Measurements from ENCODE around the gene RAB11FIP4. TPM values are rescaled to one million over a fixed set of nuclear protein-coding genes. Genes with fewer than 3 reads are reported as not detected.

RAB11FIP4 gene
- total and polyA plus RNA-seq, 2 of the 13 experiments (the other 11 are each of a cell fraction or from before 2014, with no cell fraction given): 28.0 to 89.3 TPM

DNA sequence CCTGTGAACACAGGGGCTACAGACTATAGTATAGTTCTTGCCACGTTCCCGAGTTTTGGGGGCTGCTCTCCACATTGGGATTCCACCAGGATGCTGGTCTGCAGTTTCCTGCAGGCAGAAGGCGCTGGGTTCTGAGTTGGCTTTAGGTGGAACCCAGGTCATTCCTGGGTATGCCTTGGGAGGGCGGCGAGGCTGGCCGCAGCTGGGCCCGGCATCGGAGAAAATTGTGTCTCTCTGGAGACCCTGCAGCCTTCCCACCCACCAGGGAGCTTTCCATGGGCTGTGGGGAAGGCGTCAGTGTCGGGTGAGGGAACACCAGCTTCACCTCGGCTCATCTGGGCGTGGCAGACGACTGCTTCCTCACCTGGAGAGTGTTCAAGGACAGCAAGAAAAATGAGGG is 183.6 kb downstream of the RAB11FIP4 start:
- no peak for FAIRE-seq
- TF ChIP-seq ZNF7 (CRISPR knock-in tag; IDR thresholded peaks at IDR 0.05): no peak
- TF ChIP-seq ZNF234 (CRISPR knock-in tag; conservative IDR thresholded peaks at IDR 0.05): no peak
- TF ChIP-seq, protein P1, sequence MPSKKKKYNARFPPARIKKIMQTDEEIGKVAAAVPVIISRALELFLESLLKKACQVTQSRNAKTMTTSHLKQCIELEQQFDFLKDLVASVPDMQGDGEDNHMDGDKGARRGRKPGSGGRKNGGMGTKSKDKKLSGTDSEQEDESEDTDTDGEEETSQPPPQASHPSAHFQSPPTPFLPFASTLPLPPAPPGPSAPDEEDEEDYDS (CRISPR knock-in tag; IDR thresholded peaks at IDR 0.05): no peak
- TF ChIP-seq SUZ12 (IDR thresholded peaks at IDR 0.05; ENCODE audit: low read depth, low read length): no peak
- no peak for TF ChIP-seq YEATS2 (CRISPR knock-in tag; IDR thresholded peaks at IDR 0.05; ENCODE audit: borderline replicate concordance)
- TF ChIP-seq MEIS1 (CRISPR knock-in tag; IDR thresholded peaks at IDR 0.05; ENCODE audit: borderline replicate concordance): no peak
- no peak for TF ChIP-seq MTF2 (CRISPR knock-in tag; IDR thresholded peaks at IDR 0.05; ENCODE audit: borderline replicate concordance)
- TF ChIP-seq ZNF768 (CRISPR knock-in tag; IDR thresholded peaks at IDR 0.05): no peak
- TF ChIP-seq ZNF329 (CRISPR knock-in tag; IDR thresholded peaks at IDR 0.05; ENCODE audit: low read depth): no peak
- no peak overlapping the region for H3K4me2 ChIP-seq (ENCODE audit: low read depth, low read length)
- H4K20me1 ChIP-seq (ENCODE audit: insufficient read depth, low read length): no peaks in the 10 kb centered on the region
- no peaks in the 10 kb centered on the region for H3K9me3 ChIP-seq (ENCODE audit: low read length)
- peaks cover 7 to 30% of the 10 kb centered on the region in 2 experiments; a peak in 4 of 5 replicates for H3K27me3 ChIP-seq (ENCODE audit: control insufficient read depth in 1 of 2, insufficient read depth in 2 of 2, low read length in 2 of 2)
- in situ Hi-C loops (cut with HindIII; ENCODE audit: extremely low pct_ligation_motif_present, low pct_unique_long_range_greater_than_20kb) (no loop called here), intact Hi-C loops (cut with micrococcal nuclease; ENCODE audit: unreplicated experiment) (no loop called here)
- no peak overlapping the region for H2AFZ ChIP-seq (ENCODE audit: low read length)
- no peaks in the 10 kb centered on the region for H3K36me3 ChIP-seq (replicated peaks in 1 of 2; ENCODE audit: control insufficient read depth in 1 of 2, insufficient read depth in 2 of 2, low read length in 2 of 2)
- H3K4me3 ChIP-seq (replicated peaks in 1 of 3; ENCODE audit: insufficient read depth in 1 of 3, low read depth in 2 of 3, low read length in 3 of 3): no peak overlapping the region
- no peaks in the 10 kb centered on the region for H3K79me2 ChIP-seq (ENCODE audit: insufficient read depth, low read length)
- 19% methylated on average over 3 of the region's 13 CpGs for WGBS (ENCODE audit: low lambda C conversion rate)
- no peak for ATAC-seq
- DNase-seq (ENCODE audit: low spot score): no peak
- CTCF ChIA-PET (ENCODE audit: low intra/inter-chr PET ratio, low total read pairs): no interaction called here
- no peak overlapping the region for H3K9ac ChIP-seq (ENCODE audit: insufficient read depth, low read depth, low read length)
- no peaks in the 10 kb centered on the region for H3K4me1 ChIP-seq (ENCODE audit: insufficient read depth, low read length)
- POLR2A ChIA-PET: no interaction called here
- H3K27ac ChIP-seq (ENCODE audit: extremely low read length, insufficient read depth, low read length): no peak overlapping the region
- BruUV-seq (replicated peaks): no TSS peak

DNA sequence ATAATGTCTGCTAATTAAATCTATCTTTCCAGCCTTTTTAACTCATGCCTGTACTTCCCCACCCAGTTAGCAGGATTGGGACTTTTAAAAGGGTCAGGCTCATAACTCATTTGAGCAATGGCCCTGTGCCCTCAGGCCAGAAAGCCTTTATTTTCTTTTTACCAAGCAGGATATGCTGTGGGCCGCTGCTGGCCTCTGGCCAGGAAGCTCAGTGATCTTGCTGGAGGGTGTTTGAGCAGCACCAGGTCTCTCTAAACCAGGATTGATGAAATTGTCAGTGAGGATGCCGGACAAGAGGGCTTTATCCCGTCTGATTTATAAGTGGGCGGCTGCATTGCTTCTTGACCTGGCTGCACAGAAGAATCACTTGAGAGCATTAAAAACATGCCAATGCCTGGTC is 187.8 kb downstream of the RAB11FIP4 start:
- no peak overlapping the region for H3K4me2 ChIP-seq (ENCODE audit: low read depth, low read length)
- in situ Hi-C loops (cut with HindIII; ENCODE audit: extremely low pct_ligation_motif_present, low pct_unique_long_range_greater_than_20kb): no loop called here
- no peaks in the 10 kb centered on the region for H3K79me2 ChIP-seq (ENCODE audit: insufficient read depth, low read length)
- no TSS peak for BruUV-seq (replicated peaks)
- peaks cover 4 to 35% of the 10 kb centered on the region in 2 experiments; a peak in 4 of 5 replicates for H3K27me3 ChIP-seq (ENCODE audit: control insufficient read depth in 1 of 2, insufficient read depth in 2 of 2, low read length in 2 of 2)
- CTCF ChIA-PET (ENCODE audit: low intra/inter-chr PET ratio, low total read pairs): no interaction called here
- no peaks in the 10 kb centered on the region for H4K20me1 ChIP-seq (ENCODE audit: insufficient read depth, low read length)
- no peak overlapping the region for H3K9ac ChIP-seq (ENCODE audit: insufficient read depth, low read depth, low read length)
- no peak for FAIRE-seq
- DNase-seq (ENCODE audit: low spot score): no peak
- H3K9me3 ChIP-seq (ENCODE audit: low read length): no peaks in the 10 kb centered on the region
- no peak overlapping the region for H2AFZ ChIP-seq (ENCODE audit: low read length)
- H3K27ac ChIP-seq (ENCODE audit: extremely low read length, insufficient read depth, low read length): no peak overlapping the region
- 35% methylated on average over 4 of the region's 4 CpGs for WGBS (ENCODE audit: low lambda C conversion rate)
- no peaks in the 10 kb centered on the region for H3K4me1 ChIP-seq (ENCODE audit: insufficient read depth, low read length)
- POLR2A ChIA-PET: no interaction called here
- intact Hi-C loops (cut with micrococcal nuclease; ENCODE audit: unreplicated experiment): no loop called here
- no peaks in the 10 kb centered on the region for H3K36me3 ChIP-seq (replicated peaks in 1 of 2; ENCODE audit: control insufficient read depth in 1 of 2, insufficient read depth in 2 of 2, low read length in 2 of 2)
- no peak for ATAC-seq
- no peak overlapping the region for H3K4me3 ChIP-seq (replicated peaks in 1 of 3; ENCODE audit: insufficient read depth in 1 of 3, low read depth in 2 of 3, low read length in 3 of 3)
- no peak for TF ChIP-seq ZNF598 (CRISPR knock-in tag; IDR thresholded peaks at IDR 0.05; ENCODE audit: borderline replicate concordance)
- no peak for TF ChIP-seq ZNF432 (CRISPR knock-in tag; IDR thresholded peaks at IDR 0.05; ENCODE audit: borderline replicate concordance)
- TF ChIP-seq NFRKB (IDR thresholded peaks at IDR 0.05): no peak
- TF ChIP-seq ZFP37 (CRISPR knock-in tag; IDR thresholded peaks at IDR 0.05; ENCODE audit: borderline replicate concordance): no peak
- no peak for TF ChIP-seq SKI (IDR thresholded peaks at IDR 0.05; ENCODE audit: partially characterized antibody)
- TF ChIP-seq PAX8 (CRISPR knock-in tag; IDR thresholded peaks at IDR 0.05; ENCODE audit: borderline replicate concordance): no peak
- no peak for TF ChIP-seq NPAS2 (CRISPR knock-in tag; IDR thresholded peaks at IDR 0.05; ENCODE audit: borderline replicate concordance)
- no peak for TF ChIP-seq ARID2 (CRISPR knock-in tag; IDR thresholded peaks at IDR 0.05; ENCODE audit: borderline replicate concordance)
- TF ChIP-seq BORCS8-MEF2B (CRISPR knock-in tag; IDR thresholded peaks at IDR 0.05): no peak

Data from HepG2 (cell line).